ENCODE results near the gene TBC1D22A. TPM values are rescaled to one million over a fixed set of nuclear protein-coding genes. Genes with fewer than 3 reads are reported as not detected.

The TBC1D22A gene
- total and polyA plus RNA-seq, 8 donors: 12.0 to 17.6 (median 15.3) TPM

DNA sequence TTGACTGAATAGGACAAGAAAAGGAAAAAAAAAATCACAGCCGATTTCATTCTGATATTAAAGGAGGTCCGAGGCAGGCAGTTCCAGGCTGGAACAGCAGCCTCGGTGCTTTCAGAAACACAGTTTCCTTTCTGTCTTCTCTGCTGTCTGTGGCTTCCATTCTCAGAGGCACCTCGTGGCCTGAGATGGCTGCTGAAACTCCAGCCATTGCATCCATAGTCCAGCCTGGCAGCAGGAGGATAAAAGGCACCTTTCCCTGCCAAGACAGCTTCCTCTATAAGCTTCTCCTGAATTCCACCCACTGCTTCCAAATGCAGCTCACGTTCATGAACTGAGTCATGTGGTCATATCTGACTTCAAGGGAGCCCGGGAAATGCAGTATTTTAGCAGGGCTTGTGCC is 390.5 kb downstream of the TBC1D22A start:
- ATAC-seq: no peak
- intact Hi-C loops (cut with DNase I): no loop called here
- WGBS, 2 donors: 64 to 68% methylated on average over 6 of the region's 6 CpGs

DNA sequence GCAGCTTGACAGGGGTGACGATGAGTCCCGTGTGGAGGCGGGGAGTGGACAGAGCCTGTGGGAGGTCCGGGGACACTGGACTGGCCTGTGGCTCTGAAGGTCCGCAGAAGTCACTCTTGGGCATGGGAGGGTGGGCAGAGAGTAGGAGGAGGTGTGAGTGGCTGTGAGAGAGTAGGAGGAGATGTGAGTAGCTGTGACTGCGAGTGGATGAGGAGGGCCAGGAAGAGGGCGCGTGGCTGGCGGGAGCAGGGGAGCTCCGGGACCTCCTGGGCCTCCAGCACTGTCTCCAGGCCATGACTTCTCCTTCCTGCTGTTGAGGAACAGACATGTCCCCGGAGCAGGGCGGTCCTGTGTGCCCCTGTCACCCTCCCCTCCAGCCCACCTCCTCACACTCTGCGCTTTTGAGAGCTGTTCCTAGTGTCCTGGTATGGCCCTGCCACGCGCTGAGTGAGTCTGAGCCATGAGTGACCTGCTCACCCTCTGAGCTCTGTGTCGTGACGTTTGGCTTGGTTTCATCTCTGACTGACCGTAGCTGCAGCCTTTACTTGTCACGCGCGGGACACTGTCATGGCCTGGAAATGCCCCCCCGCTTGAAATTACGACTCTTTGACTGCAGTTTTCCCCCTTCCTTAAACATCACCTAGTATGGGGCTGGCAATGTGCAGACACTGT is 391.5 kb downstream of the TBC1D22A start:
- DNase-seq (peak in 1 of 6 donors; percentile 66), ATAC-seq (peak in 2 of 4 donors; percentile 6 to 8), FAIRE-seq (no peak)
- intact Hi-C loops (cut with DNase I): no loop called here
- TF ChIP-seq, protein P1, sequence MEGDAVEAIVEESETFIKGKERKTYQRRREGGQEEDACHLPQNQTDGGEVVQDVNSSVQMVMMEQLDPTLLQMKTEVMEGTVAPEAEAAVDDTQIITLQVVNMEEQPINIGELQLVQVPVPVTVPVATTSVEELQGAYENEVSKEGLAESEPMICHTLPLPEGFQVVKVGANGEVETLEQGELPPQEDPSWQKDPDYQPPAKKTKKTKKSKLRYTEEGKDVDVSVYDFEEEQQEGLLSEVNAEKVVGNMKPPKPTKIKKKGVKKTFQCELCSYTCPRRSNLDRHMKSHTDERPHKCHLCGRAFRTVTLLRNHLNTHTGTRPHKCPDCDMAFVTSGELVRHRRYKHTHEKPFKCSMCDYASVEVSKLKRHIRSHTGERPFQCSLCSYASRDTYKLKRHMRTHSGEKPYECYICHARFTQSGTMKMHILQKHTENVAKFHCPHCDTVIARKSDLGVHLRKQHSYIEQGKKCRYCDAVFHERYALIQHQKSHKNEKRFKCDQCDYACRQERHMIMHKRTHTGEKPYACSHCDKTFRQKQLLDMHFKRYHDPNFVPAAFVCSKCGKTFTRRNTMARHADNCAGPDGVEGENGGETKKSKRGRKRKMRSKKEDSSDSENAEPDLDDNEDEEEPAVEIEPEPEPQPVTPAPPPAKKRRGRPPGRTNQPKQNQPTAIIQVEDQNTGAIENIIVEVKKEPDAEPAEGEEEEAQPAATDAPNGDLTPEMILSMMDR (IDR thresholded peaks at IDR 0.05): no peak
- H3K36me3 ChIP-seq: no peaks in the 10 kb centered on the region
- peak overlapping the region in 2 of 4 donors; percentile 28 to 44 for H3K27ac ChIP-seq
- peak overlapping the region in 1 of 4 donors; percentile 30 for H3K4me3 ChIP-seq
- no peaks in the 10 kb centered on the region for H3K9me3 ChIP-seq
- peaks cover 8 to 16% (median 14%) of the 10 kb centered on the region in 3 donors for H3K4me1 ChIP-seq
- no peaks in the 10 kb centered on the region for H3K27me3 ChIP-seq
- 59 to 65% methylated on average over 23 of the region's 23 CpGs for WGBS, 2 donors

More for the DNA sequence above, 390.5 kb downstream of the TBC1D22A start:
- no peaks in the 10 kb centered on the region for H3K27me3 ChIP-seq
- DNase-seq: peak in 1 of 6 donors; percentile 6
- H3K9me3 ChIP-seq: no peaks in the 10 kb centered on the region
- no peak for FAIRE-seq
- H3K4me3 ChIP-seq: no peak overlapping the region
- no peak overlapping the region for H3K27ac ChIP-seq
- peaks cover 8 to 16% (median 14%) of the 10 kb centered on the region in 3 donors for H3K4me1 ChIP-seq
- H3K36me3 ChIP-seq: no peaks in the 10 kb centered on the region
- TF ChIP-seq, protein P1 (IDR thresholded peaks at IDR 0.05): no peak

DNA sequence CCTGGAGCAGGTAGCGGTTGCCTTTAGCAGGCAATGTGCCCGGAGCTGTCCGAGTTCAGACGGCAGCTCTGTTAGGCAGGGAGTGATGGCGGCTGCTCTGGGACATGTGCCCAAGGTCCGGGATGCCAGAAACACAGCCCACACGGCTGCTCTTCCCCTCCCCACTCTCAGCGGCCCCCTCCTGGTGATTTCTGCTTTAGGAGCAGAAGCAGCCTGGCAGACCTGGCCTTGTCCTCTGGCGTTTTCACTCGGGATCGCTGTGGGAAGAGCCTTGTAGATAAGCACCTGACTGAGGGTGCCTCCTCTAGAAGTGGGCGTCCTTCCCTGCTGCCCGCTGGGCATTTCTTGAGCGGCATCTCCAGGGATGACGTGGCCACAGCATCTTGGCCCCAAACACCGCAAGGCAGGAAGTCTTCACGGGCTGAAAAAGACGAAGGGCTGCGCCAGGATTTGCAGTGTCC is 392.2 kb downstream of the TBC1D22A start:
- DNase-seq: peak; percentile 80 to 96 (median 94)
- Histone ChIP-seq H3K36me3 (no peaks in the 10 kb centered on the region), H3K4me1 (peaks cover 8 to 16% (median 14%) of the 10 kb centered on the region in 3 donors), H3K9me3 (no peaks in the 10 kb centered on the region), H3K27me3 (no peaks in the 10 kb centered on the region), H3K4me3 (peak overlapping the region in 3 of 4 donors; percentile 6 to 30 (median 29)), H3K27ac (peak overlapping the region; percentile 28 to 57 (median 48))
- intact Hi-C loops (cut with DNase I): no loop called here
- WGBS, 2 donors: 12 to 14% methylated on average over 19 of the region's 19 CpGs
- no peak for FAIRE-seq
- TF ChIP-seq, protein P1 (IDR thresholded peaks at IDR 0.05): peak in 1 of 4 donors; percentile 19
- peak; percentile 77 to 86 (median 84) for ATAC-seq

DNA sequence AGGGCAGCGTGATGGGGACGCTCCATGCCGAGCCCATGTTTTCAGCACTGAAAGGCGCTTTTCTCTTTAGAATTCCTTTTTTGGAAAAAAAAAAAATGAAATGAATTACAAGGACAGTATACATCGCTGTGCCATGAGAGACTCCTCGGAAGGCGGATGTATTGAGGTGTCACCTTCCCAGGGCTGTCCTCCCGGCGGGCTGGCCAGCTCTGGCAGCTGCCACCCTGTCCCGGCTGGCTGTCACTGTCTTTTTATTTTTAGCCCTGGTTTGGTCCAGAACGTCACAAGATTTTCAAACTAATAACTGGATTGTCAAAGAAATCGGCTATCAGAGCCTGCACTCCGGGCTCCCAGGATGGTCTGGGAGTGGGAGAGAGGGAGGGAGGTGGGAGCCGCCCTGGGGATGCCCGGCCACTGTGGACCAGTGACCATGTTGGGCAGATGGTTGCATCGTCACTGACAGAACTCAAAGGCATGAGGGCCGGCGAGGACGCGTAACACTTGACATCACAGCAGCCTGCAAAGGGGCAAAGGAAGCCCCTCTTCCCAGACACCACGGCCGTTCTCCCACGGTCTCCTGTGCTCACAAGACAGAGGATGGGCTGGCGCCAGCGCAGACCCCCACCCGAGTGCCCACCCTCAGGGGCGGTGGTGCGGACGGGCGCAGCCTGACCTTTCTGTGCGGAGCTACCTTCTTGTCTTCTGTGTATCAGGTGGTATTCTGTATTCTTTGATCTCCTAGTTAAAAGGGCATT is 392.9 kb downstream of the TBC1D22A start:
- H3K9me3 ChIP-seq: no peaks in the 10 kb centered on the region
- TF ChIP-seq, protein P1 (IDR thresholded peaks at IDR 0.05): no peak
- peak in 3 of 4 donors; percentile 2 to 22 (median 8) for ATAC-seq
- H3K36me3 ChIP-seq: no peaks in the 10 kb centered on the region
- H3K27ac ChIP-seq: peak overlapping the region; percentile 28 to 57 (median 48)
- H3K27me3 ChIP-seq: no peaks in the 10 kb centered on the region
- intact Hi-C loops (cut with DNase I): no loop called here
- peak overlapping the region in 3 of 4 donors; percentile 6 to 30 (median 29) for H3K4me3 ChIP-seq
- WGBS, 2 donors: 50 to 78% methylated on average over 31 of the region's 31 CpGs
- no peak for FAIRE-seq
- peak in 3 of 6 donors; percentile 44 to 75 (median 52) for DNase-seq
- H3K4me1 ChIP-seq: peaks cover 8 to 16% (median 14%) of the 10 kb centered on the region in 3 donors
